NCI-H2029 (cell line): Measurements from ENCODE around the gene EPS8L2.

ENCODE experiments used
- DNase-seq: peaks from one replicate; lab custom pipeline; 2025; lab: John Stamatoyannopoulos, UW

EPS8L2 gene

DNA sequence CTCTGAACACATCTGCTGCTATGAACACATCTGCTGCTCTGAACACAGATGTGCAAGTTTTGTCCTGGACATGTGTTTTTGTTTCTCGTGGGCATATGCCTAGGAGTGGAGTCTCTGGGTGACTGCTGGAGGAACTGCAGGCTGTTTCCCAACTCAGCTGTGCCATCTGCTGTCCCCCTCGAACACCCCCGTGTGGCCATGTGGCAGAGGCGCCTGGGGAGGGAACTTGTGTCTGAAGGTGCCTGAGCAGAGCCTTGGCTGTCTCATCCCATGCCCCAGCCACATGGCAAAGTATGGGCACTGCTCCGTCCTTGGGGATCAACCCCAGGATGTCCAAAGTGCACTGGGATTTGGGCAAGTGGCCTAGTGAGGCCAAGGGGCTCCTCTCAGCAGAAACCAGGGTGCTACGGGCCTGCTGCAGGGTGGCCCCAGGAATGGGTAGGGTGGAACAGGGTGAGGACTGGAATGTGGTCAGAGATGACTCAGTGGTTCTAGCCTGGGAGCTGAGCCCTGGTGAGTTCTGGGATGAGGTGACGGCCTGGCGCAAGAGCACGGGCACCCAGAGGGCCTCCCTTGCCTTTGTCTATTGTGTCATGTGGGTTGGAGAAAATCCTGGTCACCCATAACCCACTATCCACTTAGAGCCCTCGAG lies 56.5 kb downstream of the EPS8L2 start:
- no peak for DNase-seq

- DNase-seq = peak; percentile 82
Observed at GRCh38 chr11:763073-763463, 57.0 kb downstream of the EPS8L2 start.

DNA sequence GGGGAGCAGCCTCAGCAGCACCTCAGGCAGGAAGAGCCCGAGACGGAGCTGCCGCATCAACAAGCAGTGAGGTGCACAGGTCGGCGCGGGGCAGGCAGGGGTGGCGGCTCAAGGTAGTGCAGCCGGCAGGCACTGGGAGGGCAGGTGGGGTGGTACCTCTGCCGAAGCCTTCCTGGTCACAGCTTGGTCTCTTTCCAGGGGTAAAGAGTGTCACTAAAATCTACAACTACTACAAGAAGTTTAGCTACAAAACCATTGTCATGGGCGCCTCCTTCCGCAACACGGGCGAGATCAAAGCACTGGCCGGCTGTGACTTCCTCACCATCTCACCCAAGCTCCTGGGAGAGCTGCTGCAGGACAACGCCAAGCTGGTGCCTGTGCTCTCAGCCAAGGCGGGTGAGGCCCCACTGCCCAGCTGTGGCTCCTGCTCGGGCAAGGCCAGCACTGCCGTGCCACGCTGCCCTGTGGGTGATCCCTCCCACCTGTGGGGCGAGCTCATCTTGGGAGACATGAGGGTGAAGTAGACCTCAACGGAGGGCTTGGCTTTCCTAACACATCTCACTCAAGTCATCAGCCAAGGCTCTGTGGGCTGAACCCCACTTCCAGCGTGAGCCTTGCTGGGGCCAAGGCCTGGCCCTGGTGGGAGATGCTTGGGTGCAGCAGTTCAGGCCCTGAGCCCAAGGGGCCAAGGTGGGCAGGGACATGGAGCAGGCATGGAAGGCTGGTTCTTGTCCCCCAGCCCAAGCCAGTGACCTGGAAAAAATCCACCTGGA lies 57.7 kb downstream of the EPS8L2 start:
- no peak for DNase-seq

GRCh38 chr11:764322-765024 lies 58.4 kb downstream of the EPS8L2 start:
- no peak for DNase-seq

DNA sequence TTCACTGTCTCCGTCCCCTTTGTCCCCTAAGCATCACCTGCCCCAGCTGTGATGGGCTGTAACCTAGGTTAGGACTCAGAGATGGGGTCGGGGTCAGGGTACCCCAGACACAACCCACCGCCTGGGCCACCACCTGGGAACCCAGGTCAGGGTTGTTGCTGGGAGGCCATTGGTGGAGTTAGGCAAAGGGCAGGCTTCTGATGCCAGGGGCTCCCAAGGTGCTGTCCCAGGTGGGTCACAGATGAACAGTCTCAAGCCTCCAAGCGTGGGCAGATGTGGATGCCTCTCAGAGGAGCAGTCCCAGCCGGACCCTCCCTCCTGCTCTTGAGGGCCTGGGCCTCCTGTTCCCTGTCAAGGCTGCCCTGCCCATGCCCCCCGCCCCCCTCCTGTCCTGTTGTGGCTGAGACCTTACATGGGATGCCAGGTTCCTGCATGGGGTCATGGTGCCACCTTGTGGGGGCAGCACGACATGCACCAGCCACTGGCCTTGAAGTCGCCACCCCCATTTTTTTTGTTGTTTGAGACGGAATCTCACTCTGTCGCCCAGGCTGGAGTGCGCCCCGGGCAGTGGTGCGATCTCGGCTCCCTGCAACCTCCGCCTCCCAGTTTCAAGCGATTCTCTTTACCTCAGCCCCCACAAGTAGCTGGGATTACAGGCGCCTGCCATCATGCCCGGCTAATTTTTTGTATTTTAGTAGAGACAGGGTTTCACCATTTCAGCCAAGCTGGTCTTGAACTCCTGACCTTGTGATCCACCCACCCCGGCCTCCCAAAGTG lies 59.2 kb downstream of the EPS8L2 start:
- DNase-seq = no peak

DNA sequence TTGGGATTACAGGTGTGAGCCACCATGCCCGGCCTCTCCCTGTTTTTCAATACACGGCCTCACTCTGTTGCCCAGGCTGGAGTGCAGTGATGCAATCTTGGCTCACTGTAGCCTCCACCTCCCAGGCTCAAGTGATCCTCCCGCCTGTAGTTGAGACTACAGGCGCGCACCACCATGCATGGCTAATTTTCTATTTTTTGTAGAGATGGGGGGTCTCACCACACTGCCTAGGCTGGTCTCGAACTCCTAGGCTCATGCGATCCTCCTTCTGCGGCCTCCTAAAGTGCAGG lies 59.7 kb downstream of the EPS8L2 start:
- DNase-seq = no peak

GRCh38 chr11:766106-766935 lies 60.3 kb downstream of the EPS8L2 start:
- no peak for DNase-seq

DNA sequence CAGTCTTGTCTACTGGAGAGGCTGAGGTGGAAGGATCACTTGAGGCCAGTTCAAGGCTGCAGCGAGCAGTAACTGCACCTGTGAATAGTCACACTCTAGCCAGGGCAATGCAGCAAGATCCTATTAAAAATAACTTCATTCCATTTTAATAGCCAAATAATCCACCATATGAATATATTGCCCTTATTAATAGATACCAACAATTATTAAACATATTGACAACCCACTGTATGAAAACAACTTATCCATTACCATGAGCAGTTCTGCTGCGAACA lies 60.8 kb downstream of the EPS8L2 start:
- DNase-seq = no peak

GRCh38 chr11:767238-767637 lies 61.2 kb downstream of the EPS8L2 start:
- DNase-seq = no peak

DNA sequence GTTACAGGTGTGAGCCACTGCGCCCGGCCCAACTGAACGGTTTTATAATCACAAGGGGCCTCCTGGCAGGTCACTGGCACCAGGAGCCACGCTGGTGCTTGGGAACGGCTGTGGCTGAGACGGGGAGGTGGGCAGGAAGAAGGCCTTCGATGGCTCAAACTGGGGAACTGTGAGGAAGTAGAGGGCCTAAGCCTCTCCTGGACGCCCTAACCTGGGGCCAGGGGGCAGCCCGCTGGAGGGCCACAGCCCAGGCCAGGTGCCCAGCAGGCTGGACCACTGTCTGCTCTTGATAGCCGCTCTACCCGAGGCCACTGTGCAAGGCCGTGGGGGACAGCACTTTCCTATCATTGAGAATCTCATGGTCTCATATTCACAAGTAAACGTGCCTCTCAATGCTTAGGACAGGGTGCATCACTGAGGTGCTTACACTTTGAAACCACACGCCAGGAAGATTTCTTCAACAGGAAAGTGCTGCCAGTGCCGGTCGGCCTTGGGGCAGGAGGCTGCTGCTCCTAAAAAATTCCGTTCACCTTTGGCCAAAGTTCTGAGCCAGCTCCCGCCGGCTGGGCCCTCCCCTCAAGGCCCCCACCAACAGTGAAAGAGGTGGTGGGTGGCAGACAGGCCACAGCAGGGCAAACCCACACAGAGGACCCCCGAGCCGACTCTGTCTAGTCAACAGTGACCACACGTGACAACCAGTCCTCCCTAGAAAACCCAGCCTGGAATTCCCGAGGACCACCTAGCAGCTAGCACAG lies 64.0 kb downstream of the EPS8L2 start:
- DNase-seq = no peak

GRCh38 chr11:770642-771616 lies 64.9 kb downstream of the EPS8L2 start:
- no peak for DNase-seq

DNA sequence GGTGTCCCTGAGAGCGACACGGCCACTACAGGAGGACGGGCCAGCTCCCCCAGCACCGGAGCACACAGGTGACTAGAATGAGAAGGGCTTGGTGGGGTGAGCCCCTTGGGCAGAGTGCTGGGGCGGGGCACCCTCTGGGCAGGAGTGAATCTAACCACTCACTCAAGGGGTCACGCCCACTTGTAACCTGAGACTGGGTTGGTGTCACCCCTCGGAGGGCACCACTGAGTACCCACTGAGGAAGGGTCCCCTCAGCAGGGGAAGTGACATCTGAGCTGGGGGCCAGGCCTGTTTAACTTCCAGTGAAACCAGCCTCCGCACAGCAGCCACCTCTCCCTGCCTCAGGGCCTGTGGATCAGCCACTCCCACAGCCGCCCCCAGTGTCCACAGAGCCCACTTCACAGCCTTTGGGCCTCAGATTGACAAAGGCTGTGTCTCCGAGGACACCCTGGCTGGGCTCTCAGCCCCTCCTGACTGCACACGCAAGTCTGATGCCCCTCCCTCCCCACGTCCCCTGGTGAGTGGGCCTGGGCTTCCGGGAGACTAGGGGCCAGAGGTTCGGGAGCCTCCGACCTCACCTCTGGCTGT lies 65.7 kb downstream of the EPS8L2 start:
- no peak for DNase-seq

DNA sequence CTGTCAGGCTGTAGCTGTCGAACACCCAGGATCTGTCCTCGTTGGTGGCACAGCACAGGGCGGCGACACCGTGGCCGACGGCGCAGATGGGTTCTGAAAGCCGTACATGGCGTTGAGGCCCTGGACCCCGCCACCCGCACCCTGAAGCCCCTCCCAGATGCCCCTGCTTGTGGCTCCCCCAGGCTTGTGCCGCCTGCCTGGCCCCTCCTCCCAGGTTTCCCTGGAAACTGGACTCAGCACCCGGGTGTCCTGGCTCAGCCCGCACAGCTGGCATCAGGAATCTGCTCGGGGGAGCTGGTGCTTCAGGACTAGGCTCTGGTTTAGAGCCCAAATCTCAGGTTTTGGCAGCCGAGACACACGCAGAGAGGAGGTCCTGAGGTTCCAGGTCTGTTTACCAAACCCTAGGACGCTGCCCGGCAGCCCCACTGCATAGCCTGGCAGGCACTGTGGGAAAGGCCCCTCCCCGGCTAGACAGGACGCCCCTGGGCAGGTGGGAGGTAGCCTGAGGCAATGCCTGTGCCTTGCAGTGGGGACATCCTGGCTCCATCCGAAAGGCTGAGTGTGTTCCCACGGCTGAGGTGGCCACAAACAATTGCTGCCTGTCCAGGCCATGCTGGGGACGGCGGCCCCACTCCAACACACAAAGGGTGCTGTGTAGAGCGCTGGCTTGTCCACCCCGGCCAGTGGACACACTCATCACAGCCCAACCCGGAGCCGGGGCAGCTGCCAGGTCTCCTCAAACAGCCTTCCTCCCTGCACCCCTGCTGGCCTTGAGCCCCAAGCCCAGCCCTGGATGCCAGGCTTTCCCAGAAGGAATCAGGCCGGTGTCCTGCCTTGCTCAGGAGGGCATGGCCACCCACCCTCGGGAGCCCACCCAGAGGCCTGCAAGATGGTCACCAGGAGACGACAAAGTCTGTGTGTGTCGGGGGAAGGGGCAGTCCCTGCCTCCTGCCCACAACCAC lies 66.7 kb downstream of the EPS8L2 start:
- DNase-seq = no peak

DNA sequence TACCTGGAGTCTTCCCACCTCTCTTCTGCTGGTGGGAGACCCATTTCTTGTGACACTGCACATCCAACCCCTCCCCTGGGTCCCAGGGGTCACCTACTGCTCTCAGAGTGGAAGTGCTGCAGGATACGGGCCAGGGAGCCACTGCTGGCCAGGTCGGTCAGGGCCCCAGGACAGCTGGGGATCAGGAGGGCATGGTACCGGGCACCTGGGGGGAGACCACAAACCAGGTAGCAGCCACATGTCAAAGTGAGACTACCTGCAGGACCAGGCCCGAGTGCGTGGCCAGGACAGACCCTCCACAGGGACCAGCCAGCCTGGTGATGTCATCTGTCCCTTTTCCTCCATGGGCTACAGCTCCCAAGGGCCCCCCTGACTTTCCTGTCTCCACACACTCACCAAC lies 67.4 kb downstream of the EPS8L2 start:
- no peak for DNase-seq

GRCh38 chr11:773830-774229 lies 67.8 kb downstream of the EPS8L2 start:
- DNase-seq = no peak

DNA sequence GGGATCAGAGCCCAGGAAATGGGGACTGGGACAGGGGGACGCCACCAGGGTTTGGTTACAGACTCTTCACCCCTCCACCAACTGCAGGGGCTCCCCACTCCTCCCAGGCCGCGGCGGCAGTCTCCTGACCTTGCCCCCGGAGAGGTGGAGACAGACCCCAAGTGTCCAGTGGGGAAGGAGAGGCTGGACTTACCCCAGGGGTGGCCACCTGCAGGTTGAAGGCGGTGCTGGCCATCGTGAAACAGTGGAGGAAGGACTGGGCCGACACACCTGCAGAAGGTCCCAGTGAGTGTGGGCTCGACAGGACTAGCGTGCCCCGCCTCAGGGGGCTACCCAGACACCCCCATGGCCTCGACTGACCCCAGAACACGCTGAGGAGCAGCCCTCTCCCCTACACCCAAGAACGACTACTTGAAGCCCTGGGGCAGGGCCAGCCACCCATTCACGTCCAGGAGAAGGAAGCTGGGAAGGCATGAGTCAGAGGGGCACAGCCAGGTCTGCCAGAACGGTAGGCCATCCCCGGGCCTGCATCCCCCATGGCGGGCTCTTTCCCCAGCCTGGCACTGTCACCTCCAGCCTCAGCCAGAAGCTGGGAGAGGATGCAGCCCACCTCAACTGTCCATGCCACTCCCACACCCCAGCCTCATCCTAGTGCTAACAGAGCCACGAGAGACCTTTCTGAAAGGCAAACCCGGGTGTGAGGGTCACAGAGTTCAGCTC lies 69.0 kb downstream of the EPS8L2 start:
- DNase-seq = no peak

- DNase-seq = no peak
Observed at GRCh38 chr11:776263-776560, 70.2 kb downstream of the EPS8L2 start.
